WTC11 (cell line): ENCODE results near the gene FBRS.

Experiments used
- CREB1 ChIP-seq: sonication (generic); formaldehyde crosslinking; IDR thresholded peaks from 2 replicates; pipeline ENCODE4 v1.8.0; 2023; ENCODE audit warnings: mild to moderate bottlenecking, missing genetic modification reagents
- JUN ChIP-seq: sonication (generic); formaldehyde crosslinking; IDR thresholded peaks from 2 replicates; pipeline ENCODE4 v1.8.0; 2023; ENCODE audit warnings: mild to moderate bottlenecking, missing genetic modification reagents
- KAT7 ChIP-seq: sonication (generic); formaldehyde crosslinking; IDR thresholded peaks from 2 replicates; pipeline ENCODE4 v1.8.1; 2023; ENCODE audit warnings: missing genetic modification reagents, mild to moderate bottlenecking, borderline replicate concordance
- ZNF232 ChIP-seq: sonication (generic); formaldehyde crosslinking; IDR thresholded peaks from 2 replicates; pipeline ENCODE4 v1.8.0; 2022; ENCODE audit warnings: mild to moderate bottlenecking, missing genetic modification reagents
- TF ChIP-seq, protein P1 (sequence below): fragments of 200-600 bp; IDR thresholded peaks from 2 replicates; pipeline ENCODE4 v1.8.0; 2022; ENCODE audit warnings: antibody characterized with exemption
- TF ChIP-seq, protein P2 (sequence below): sonication (generic); formaldehyde crosslinking; IDR thresholded peaks from 2 replicates; pipeline ENCODE4 v1.8.0; 2022; ENCODE audit warnings: mild to moderate bottlenecking, missing genetic modification reagents
- TF ChIP-seq, protein P3 (sequence below): sonication (generic); formaldehyde crosslinking; IDR thresholded peaks from 2 replicates; pipeline ENCODE4 v1.8.0; 2022; ENCODE audit warnings: mild to moderate bottlenecking, missing genetic modification reagents
- TF ChIP-seq, protein P4 (sequence below): sonication (generic); formaldehyde crosslinking; IDR thresholded peaks from 2 replicates; pipeline ENCODE4 v1.8.1; 2023; ENCODE audit warnings: mild to moderate bottlenecking, missing genetic modification reagents, moderate library complexity

DNA sequence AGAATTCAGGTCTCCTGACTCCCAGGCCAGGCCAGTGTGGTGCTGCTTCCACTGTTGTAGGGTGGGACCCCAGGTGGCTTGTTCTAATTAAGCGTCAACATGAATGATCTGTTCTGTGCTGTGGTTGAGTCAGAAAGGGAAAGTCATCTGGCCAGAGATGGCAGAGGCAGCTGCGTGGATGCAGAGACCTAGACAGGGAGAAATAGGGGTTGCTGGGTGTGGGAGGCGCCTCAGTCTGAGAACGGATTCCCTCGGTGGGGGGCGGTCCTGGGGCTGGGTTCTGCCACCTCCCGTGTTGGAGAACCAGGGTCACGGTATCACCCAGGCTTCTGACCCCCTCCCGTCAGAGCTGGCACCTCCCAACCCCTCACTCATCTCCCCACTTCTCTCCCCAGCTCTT is 5.6 kb downstream of the FBRS start:
- TF ChIP-seq ZNF232 (CRISPR knock-in tag) = no peak
- TF ChIP-seq, protein P1, sequence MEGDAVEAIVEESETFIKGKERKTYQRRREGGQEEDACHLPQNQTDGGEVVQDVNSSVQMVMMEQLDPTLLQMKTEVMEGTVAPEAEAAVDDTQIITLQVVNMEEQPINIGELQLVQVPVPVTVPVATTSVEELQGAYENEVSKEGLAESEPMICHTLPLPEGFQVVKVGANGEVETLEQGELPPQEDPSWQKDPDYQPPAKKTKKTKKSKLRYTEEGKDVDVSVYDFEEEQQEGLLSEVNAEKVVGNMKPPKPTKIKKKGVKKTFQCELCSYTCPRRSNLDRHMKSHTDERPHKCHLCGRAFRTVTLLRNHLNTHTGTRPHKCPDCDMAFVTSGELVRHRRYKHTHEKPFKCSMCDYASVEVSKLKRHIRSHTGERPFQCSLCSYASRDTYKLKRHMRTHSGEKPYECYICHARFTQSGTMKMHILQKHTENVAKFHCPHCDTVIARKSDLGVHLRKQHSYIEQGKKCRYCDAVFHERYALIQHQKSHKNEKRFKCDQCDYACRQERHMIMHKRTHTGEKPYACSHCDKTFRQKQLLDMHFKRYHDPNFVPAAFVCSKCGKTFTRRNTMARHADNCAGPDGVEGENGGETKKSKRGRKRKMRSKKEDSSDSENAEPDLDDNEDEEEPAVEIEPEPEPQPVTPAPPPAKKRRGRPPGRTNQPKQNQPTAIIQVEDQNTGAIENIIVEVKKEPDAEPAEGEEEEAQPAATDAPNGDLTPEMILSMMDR = no peak
- TF ChIP-seq, protein P2, sequence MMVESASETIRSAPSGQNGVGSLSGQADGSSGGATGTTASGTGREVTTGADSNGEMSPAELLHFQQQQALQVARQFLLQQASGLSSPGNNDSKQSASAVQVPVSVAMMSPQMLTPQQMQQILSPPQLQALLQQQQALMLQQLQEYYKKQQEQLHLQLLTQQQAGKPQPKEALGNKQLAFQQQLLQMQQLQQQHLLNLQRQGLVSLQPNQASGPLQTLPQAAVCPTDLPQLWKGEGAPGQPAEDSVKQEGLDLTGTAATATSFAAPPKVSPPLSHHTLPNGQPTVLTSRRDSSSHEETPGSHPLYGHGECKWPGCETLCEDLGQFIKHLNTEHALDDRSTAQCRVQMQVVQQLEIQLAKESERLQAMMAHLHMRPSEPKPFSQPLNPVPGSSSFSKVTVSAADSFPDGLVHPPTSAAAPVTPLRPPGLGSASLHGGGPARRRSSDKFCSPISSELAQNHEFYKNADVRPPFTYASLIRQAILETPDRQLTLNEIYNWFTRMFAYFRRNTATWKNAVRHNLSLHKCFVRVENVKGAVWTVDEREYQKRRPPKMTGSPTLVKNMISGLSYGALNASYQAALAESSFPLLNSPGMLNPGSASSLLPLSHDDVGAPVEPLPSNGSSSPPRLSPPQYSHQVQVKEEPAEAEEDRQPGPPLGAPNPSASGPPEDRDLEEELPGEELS (CRISPR knock-in tag) = no peak
- TF ChIP-seq, protein P3, sequence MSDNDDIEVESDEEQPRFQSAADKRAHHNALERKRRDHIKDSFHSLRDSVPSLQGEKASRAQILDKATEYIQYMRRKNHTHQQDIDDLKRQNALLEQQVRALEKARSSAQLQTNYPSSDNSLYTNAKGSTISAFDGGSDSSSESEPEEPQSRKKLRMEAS (CRISPR knock-in tag) = no peak
- TF ChIP-seq, protein P4, sequence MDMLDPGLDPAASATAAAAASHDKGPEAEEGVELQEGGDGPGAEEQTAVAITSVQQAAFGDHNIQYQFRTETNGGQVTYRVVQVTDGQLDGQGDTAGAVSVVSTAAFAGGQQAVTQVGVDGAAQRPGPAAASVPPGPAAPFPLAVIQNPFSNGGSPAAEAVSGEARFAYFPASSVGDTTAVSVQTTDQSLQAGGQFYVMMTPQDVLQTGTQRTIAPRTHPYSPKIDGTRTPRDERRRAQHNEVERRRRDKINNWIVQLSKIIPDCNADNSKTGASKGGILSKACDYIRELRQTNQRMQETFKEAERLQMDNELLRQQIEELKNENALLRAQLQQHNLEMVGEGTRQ = no peak
- TF ChIP-seq CREB1 = no peak
- no peak for TF ChIP-seq JUN (CRISPR knock-in tag)
- no peak for TF ChIP-seq KAT7 (CRISPR knock-in tag)
